ENCODE measurements around the gene SRPK3.

GRCh38 chrX:153762626-153763173 lies 18.1 kb upstream of the SRPK3 start:
- TF ChIP-seq CTCF (IDR thresholded peaks at IDR 0.05) (no peak), TCF7L2 (IDR thresholded peaks at IDR 0.05; ENCODE audit: low read depth, low read length) (no peak), POLR2AphosphoS5 (IDR thresholded peaks at IDR 0.05; ENCODE audit: low read depth, low read length) (no peak), SIN3A (IDR thresholded peaks at IDR 0.05; ENCODE audit: borderline replicate concordance, insufficient read depth, low read depth, low read length) (no peak), REST (IDR thresholded peaks at IDR 0.05; ENCODE audit: insufficient read depth in 1 of 2, low read depth in 2 of 2, low read length in 1 of 2) (no peak)

Data from Panc1 (cell line).